Epithelial cell of esophagus (primary cell): ENCODE results near the gene TMOD1.
"Not testable (repeated sequence)": the region's sequence is repeated elsewhere in the genome, so short reads cannot be mapped to it uniquely, and the experiment has no call there.

Experiments used
- DNase-seq: peaks from one replicate; pipeline ENCODE4 v3.0.0; 2010; ENCODE audit warnings: low read depth
- H3K4me3 ChIP-seq: 2 replicates; pipeline ENCODE4 v1.5.1; 2011; ENCODE audit warnings: mild to moderate bottlenecking, low read length, control low read depth
- CTCF ChIP-seq: IDR thresholded peaks from 2 replicates; pipeline ENCODE4 v1.5.1; 2011; ENCODE audit warnings: low read depth, mild to moderate bottlenecking, low read length, control low read depth, inconsistent platforms; ENCODE audit not compliant: insufficient read depth; ENCODE audit errors: missing control alignments

The TMOD1 gene

GRCh38 chr9:97577051-97577450, 75.6 kb downstream of the TMOD1 start:
- TF ChIP-seq CTCF: no peak
- H3K4me3 ChIP-seq: no peak overlapping the region
- DNase-seq: no peak

GRCh38 chr9:97578846-97579245, 77.4 kb downstream of the TMOD1 start:
- TF ChIP-seq CTCF: no peak
- H3K4me3 ChIP-seq: no peak overlapping the region
- DNase-seq: no peak

- H3K4me3 ChIP-seq: no peak overlapping the region
- no peak for TF ChIP-seq CTCF
- no peak for DNase-seq
Observed at GRCh38 chr9:97579914-97580313, 78.4 kb downstream of the TMOD1 start.

- DNase-seq: not testable (repeated sequence)
Observed at GRCh38 chr9:97581590-97581989, 80.1 kb downstream of the TMOD1 start.

GRCh38 chr9:97584778-97585177, 83.3 kb downstream of the TMOD1 start:
- not testable (repeated sequence) for DNase-seq, H3K4me3 ChIP-seq

More at GRCh38 chr9:97581590-97581989, 80.1 kb downstream of the TMOD1 start:
- H3K4me3 ChIP-seq: not testable (repeated sequence)

- DNase-seq, H3K4me3 ChIP-seq: not testable (repeated sequence)
Observed at GRCh38 chr9:97586909-97587308, 85.4 kb downstream of the TMOD1 start.

- no peak overlapping the region for H3K4me3 ChIP-seq
- no peak for TF ChIP-seq CTCF
- DNase-seq: no peak
Observed at GRCh38 chr9:97591535-97591934, 90.1 kb downstream of the TMOD1 start.

GRCh38 chr9:97592126-97592525, 90.7 kb downstream of the TMOD1 start:
- DNase-seq: no peak
- no peak overlapping the region for H3K4me3 ChIP-seq
- no peak for TF ChIP-seq CTCF

GRCh38 chr9:97593960-97594359, 92.5 kb downstream of the TMOD1 start:
- no peak for TF ChIP-seq CTCF
- DNase-seq: no peak
- H3K4me3 ChIP-seq: no peak overlapping the region
